HCT116 (cell line): Measurements from ENCODE around the gene TCF7L2.

Experiments used
- CBX3 ChIP-seq: IDR thresholded peaks from 2 replicates; pipeline ENCODE4 v1.6.1; 2012; ENCODE audit warnings: low read depth
- CEBPB ChIP-seq: IDR thresholded peaks from 2 replicates; pipeline ENCODE4 v1.6.1; 2012; ENCODE audit warnings: low read depth
- CTCF ChIP-seq, 3 experiments: fragments of 200-600 bp in 1 of 3; sonication (generic) in 1 of 3; IDR thresholded peaks in 2 of 3; conservative IDR thresholded peaks in 1 of 3; 2 replicates each; pipeline ENCODE4 v1.5.1; 2012 to 2017; ENCODE audit warnings: low read depth in 2 of 3, low read length in 2 of 3, antibody characterized with exemption in 1 of 3, borderline replicate concordance in 1 of 3, control low read depth in 1 of 3, mild to moderate bottlenecking in 1 of 3, mixed read lengths in 1 of 3, mixed run types in 1 of 3, moderate library complexity in 1 of 3; ENCODE audit not compliant: insufficient read depth in 1 of 3
- EZH2 ChIP-seq: fragments of 200-600 bp; sonication (generic); IDR thresholded peaks from 2 replicates; pipeline ENCODE4 v1.6.1; 2017; ENCODE audit warnings: antibody characterized with exemption, mixed run types
- EZH2phosphoT487 ChIP-seq: fragments of 200-600 bp; IDR thresholded peaks from 2 replicates; pipeline ENCODE4 v1.6.1; 2018; ENCODE audit warnings: antibody characterized with exemption, borderline replicate concordance
- JUND ChIP-seq: IDR thresholded peaks from 2 replicates; pipeline ENCODE4 v1.6.1; 2012
- MAX ChIP-seq: IDR thresholded peaks from 2 replicates; pipeline ENCODE4 v1.6.1; 2012
- POLR2A ChIP-seq: IDR thresholded peaks from 2 replicates; pipeline ENCODE4 v1.7.0; 2011; ENCODE audit warnings: borderline replicate concordance; ENCODE audit not compliant: insufficient read depth, insufficient read length; ENCODE audit errors: extremely low read depth
- POLR2AphosphoS5 ChIP-seq: IDR thresholded peaks from 2 replicates; pipeline ENCODE4 v1.6.1; 2011; ENCODE audit warnings: mild to moderate bottlenecking, low read depth, low read length, moderate library complexity
- RAD21 ChIP-seq: IDR thresholded peaks from 2 replicates; pipeline ENCODE4 v1.6.1; 2012; ENCODE audit warnings: low read depth, mild to moderate bottlenecking
- REST ChIP-seq: IDR thresholded peaks from 2 replicates; pipeline ENCODE4 v1.6.1; 2012; ENCODE audit warnings: low read depth
- SP1 ChIP-seq: IDR thresholded peaks from 2 replicates; pipeline ENCODE4 v1.6.1; 2012; ENCODE audit warnings: low read depth
- ZNF274 ChIP-seq: fragments of 200-500 bp; sonication (Bioruptor generic); IDR thresholded peaks from 2 replicates; pipeline ENCODE4 v1.6.1; 2014; ENCODE audit warnings: mild to moderate bottlenecking, low read depth, low read length, inconsistent platforms

GRCh38 chr10:112967200-112967599, 17.2 kb downstream of the TCF7L2 start:
- TF ChIP-seq CTCF (IDR thresholded peaks at IDR 0.05 in 2 of 3, conservative IDR thresholded peaks at IDR 0.05 in 1 of 3; ENCODE audit: borderline replicate concordance in 1 of 3, insufficient read depth in 1 of 3, low read depth in 2 of 3, low read length in 2 of 3) (no peak), POLR2AphosphoS5 (no peak), RAD21 (no peak), CBX3 (no peak), ZNF274 (no peak), SP1 (no peak), CEBPB (no peak), EZH2phosphoT487 (no peak), REST (no peak), MAX (no peak), POLR2A (no peak), JUND (no peak), EZH2 (no peak)
